SW 1271 (cell line): Measurements from ENCODE around the gene SKIC8.
"Not testable (repeated sequence)": the region's sequence is repeated elsewhere in the genome, so short reads cannot be mapped to it uniquely, and the experiment has no call there.

ENCODE experiments used
- DNase-seq, 2 experiments: peaks; one replicate each; lab custom pipeline; 2025; lab: John Stamatoyannopoulos, UW

SKIC8 gene

GRCh38 chr15:78251136-78251535 lies 48.3 kb downstream of the SKIC8 start:
- no peak for DNase-seq

- no peak for DNase-seq
These were observed 50.3 kb downstream of the SKIC8 start for GRCh38 chr15:78249131-78249530.

- no peak for DNase-seq
These were observed 51.5 kb downstream of the SKIC8 start for GRCh38 chr15:78247911-78248310.

GRCh38 chr15:78245976-78246620 lies 53.3 kb downstream of the SKIC8 start:
- DNase-seq: not testable (repeated sequence)

- DNase-seq: not testable (repeated sequence)
These were observed 54.0 kb downstream of the SKIC8 start for GRCh38 chr15:78245392-78245791.

GRCh38 chr15:78244893-78245292 lies 54.5 kb downstream of the SKIC8 start:
- no peak for DNase-seq

- no peak for DNase-seq
These were observed 55.3 kb downstream of the SKIC8 start for GRCh38 chr15:78244101-78244500.

- no peak for DNase-seq
These were observed 55.9 kb downstream of the SKIC8 start for GRCh38 chr15:78243491-78243941.

GRCh38 chr15:78243058-78243457 lies 56.4 kb downstream of the SKIC8 start:
- DNase-seq: no peak

GRCh38 chr15:78242128-78242527 lies 57.3 kb downstream of the SKIC8 start:
- DNase-seq: peak in 1 of 2 experiments; percentile 26

GRCh38 chr15:78241017-78241416 lies 58.4 kb downstream of the SKIC8 start:
- DNase-seq: peak; percentile 26 to 78

- DNase-seq: no peak
These were observed 59.6 kb downstream of the SKIC8 start for GRCh38 chr15:78239811-78240210.

GRCh38 chr15:78237146-78237545 lies 62.3 kb downstream of the SKIC8 start:
- no peak for DNase-seq

- DNase-seq: no peak
These were observed 62.9 kb downstream of the SKIC8 start for GRCh38 chr15:78236491-78236890.

- no peak for DNase-seq
These were observed 64.8 kb downstream of the SKIC8 start, which contains the start of gene ACSBG1 for GRCh38 chr15:78234515-78235040. Gene ACSBG1 (minus strand): TSS chr15:78234565. CDS start chr15:78234501, 64 bp downstream.

GRCh38 chr15:78233496-78233895 lies 65.9 kb downstream of the SKIC8 start:
- DNase-seq: no peak
